Activated CD4-positive, alpha-beta T cell treated with anti-CD3 and anti-CD28 coated beads, Interleukin-2, amount 50 U/mL, for 24 hours (primary cell): Measurements from ENCODE around the gene PDE8B.

Experiments
- DNase-seq, 2 donors: peaks; one replicate each; pipeline ENCODE4 v3.0.0-alpha.2; 2020; ENCODE audit warnings: low read depth in 1 of 2, low spot score in 1 of 2

The PDE8B gene

DNA sequence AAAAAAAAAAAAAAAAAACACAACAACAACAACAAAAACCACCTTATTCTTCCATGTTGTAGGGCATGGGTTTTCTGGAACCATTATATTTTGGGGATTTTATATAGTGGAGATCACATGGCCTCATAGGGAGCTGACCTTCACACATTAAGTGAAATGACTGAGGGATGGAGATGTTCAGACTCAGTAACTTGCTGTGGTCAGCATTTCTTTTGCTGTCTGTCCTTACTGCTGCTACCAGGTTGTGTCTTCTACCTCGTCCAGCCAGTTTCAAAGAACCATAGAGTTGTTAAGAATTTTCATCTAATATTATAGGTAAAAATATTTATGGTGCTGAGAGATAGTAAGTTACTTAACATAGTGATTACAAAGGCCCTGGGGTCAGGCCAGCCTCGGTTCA, 107.6 kb downstream of the PDE8B start:
- no peak for DNase-seq

GRCh38 chr5:77319117-77319804, 108.8 kb downstream of the PDE8B start:
- no peak for DNase-seq

DNA sequence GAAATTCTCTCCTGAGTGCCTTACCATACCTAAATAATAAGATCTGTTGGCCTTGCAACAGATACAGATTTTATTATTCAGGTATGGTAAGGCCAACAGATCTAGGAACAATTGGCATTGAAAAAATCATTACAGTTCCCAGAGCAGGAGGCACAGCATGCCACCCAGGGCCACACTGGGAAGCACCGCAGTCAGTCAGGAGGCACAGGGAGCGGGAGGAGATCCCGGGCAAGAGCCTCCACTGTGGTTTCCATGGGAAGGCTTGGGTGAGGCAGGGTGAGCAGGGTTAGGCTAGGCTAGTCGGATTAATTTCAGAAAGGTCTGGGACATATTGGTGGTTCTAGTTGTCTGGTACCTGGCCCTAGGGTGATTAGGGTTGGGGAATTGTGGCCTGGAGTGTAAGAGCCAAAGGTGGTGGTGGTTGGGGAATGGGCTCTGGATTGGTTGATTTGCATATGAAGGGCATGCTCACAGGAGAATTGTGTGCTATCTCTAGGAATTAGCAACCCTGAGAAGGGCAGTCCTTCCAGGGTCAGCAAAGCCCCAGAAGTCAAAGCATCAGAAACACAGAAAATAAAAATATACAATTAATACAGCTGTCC, 111.4 kb downstream of the PDE8B start:
- DNase-seq, result no peak

- no peak for DNase-seq
Observed at GRCh38 chr5:77322406-77322805, 111.9 kb downstream of the PDE8B start.

DNA sequence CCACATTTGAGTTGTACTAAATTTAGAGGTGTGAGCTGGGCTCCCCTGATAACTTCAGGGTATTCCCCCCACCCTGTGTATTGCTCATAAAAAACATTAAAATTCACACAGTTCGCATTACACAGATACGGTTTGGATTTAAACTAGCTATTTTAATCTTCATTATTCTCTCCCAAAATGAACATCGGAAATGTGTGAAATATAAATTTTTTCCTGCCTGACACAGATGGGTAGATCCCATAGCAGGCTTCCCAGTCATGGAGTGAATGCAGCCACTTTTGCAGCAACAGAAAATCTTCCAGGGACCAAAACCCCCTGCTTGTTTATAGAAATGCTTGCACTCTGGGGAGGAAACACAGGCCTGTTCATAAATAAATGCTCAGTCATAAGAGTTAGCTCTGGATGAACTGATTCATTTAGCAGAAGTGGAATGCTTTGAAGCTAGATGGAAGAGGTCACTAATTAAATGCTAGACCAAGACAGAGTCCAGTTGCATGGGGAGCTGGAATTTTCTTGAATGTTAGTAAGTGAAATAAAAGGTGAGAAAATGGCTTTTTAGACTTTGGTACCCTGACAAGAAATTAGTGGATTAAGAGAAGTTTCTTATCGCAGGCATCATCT, 115.6 kb downstream of the PDE8B start:
- no peak for DNase-seq

GRCh38 chr5:77326986-77327734, 116.7 kb downstream of the PDE8B start:
- DNase-seq, result no peak

GRCh38 chr5:77328930-77329647, 118.6 kb downstream of the PDE8B start:
- no peak for DNase-seq

- no peak for DNase-seq
Observed at GRCh38 chr5:77329664-77330430, 119.4 kb downstream of the PDE8B start.

DNA sequence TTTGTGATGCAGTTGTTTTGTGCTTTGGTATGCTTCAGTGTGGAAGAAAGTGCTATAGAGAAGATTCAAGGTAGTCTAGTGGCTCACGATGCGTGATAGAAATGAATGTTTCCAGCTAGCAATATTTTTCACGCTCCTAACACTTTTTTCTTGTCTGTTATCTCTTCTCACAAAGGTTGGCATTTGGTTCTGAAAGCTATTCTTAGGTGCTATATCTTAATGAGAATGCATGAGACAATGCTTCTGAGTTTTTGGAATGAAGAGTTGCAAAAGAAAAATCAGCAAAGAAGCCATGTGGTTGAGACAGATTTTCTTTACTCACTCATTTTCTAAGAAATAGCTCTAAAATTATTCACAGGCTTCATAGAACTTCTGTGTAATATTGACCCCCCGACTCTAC, 122.6 kb downstream of the PDE8B start:
- DNase-seq, result no peak

DNA sequence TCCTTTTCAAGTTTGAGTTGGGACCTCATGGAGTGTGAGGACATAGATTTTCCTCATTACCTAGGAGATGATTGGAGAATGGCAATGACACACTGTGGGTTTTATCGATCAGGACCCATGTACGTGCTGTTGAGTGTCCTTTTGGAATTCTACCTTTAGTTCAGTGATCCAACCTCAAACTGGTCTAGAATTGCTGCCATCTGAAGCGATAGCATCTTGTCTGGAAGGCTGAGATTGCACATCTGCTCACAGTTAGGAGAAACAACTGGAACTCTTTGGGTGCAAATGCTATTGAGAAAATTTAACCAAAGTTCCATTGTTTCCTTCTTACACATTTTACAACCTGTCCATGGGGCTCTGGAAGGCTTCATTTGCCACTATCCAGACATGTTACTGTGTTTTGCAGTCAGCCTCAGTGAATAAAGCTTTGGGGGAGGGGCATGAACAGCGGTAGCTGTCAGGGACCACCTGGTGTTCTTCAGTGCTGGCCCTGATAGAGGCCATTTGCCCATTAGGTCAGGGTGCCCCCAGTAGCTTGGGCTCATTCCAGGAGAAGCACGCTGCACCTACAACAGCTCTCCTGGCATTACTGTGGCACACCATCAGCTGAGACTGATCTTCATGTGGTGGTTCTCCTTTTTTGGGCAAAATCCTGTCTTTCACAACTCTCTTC, 123.1 kb downstream of the PDE8B start:
- no peak for DNase-seq

- no peak for DNase-seq
Observed at GRCh38 chr5:77337246-77337645, 126.8 kb downstream of the PDE8B start.

- no peak for DNase-seq
Observed at GRCh38 chr5:77337686-77338085, 127.2 kb downstream of the PDE8B start.

GRCh38 chr5:77339337-77339890, 128.9 kb downstream of the PDE8B start:
- DNase-seq, result no peak

- no peak for DNase-seq
Observed at GRCh38 chr5:77343165-77343564, 132.7 kb downstream of the PDE8B start.

DNA sequence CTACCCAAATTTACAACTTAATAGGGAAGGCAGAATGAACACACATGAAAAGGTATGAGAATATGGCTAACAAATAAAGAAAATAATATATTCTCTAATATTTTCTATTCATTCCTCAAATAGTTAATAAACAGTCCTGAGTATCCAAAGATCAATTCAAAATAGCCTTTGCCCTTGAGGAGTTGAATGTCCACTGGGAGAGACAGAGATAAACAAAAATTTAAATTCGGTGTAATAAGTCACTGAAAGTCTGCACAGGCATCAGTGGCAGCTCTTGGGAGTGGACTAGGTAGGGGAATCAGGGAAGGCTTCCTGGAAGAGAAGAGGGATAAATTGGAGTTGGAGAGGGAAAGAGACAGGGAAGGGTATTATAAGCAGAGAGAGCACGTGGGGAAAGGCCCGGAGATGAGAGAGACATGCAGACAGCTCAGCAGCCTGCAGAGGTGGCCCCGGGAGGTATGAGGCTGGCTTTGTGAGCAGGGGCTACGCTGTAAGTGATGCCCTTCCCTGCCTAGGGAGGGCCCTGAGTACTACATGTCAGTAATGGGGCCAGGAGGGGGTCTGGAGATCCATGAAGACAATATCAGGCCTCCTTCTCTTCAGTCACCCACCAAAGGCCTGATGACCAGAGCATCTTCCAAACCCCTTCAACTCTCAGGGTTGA, 137.1 kb downstream of the PDE8B start:
- no peak for DNase-seq

- no peak for DNase-seq
Observed at GRCh38 chr5:77353251-77353650, 142.8 kb downstream of the PDE8B start.

DNA sequence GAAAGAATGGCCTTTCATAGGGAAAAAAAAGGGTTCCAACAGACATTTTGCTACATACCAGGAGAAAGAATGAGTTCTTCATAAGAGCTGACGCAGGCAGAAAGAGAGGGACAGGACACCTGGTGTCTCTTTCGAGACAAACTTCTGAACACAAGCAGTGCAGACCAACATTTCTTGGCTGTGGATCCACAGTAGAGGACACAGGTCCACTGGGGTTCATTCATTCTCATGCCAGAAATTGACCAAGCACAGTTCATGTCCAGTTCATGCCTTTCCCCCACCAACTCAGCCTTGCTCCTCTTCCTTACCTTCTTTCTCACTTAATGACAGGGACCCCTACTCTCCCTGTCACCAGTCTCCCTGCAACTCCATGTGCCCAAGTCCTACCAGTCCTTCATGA, 144.0 kb downstream of the PDE8B start:
- DNase-seq, result no peak

DNA sequence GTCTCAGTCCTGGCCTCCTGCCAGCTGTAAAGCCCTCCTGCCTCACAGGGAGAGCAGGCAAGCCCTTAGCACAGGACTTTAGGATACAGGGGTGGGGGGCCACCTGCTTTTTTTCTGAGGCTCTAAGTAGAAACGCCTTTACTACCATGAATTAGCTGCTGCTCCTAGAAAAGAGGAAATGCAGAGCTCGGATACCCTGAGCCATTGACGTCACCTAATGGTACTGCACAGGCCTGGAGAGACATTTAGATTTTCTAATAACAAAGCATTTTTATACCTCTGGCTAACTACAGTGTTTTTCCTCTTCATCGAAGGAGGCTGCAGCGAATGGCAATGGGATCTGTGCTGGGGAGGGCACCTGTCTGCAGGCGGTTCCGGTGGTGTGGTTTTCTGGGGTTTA, 144.6 kb downstream of the PDE8B start:
- DNase-seq, result no peak

DNA sequence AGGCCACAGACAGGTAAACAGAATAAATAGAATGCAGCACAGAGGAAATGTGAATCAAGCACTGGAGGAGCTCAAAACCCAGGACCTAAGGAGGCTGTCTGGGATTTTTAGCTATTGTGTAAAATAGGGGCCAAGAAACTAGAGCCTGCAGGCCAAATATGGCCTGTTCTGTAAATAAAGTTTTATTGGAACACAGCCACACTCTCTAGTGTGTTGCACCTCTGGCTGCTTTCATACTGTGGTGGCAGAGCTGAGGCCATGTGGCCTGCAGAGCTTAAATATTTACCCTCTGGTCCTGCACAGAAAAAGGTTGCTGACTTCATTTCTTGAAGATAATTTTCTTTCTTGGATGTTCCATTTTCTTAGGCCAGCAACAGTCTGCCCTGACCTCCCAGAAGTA, 145.3 kb downstream of the PDE8B start:
- DNase-seq, result no peak
